Inferior parietal cortex (tissue), 1 donor: ENCODE results near the gene RBFOX2.
A peak's percentile ranks its signal among the peaks of the same experiment; 100 is the strongest.

Experiments
- DNase-seq: peaks from one replicate; pipeline ENCODE4 v3.0.0-alpha.2; 2016; ENCODE audit errors: extremely low spot score

The RBFOX2 gene

DNA sequence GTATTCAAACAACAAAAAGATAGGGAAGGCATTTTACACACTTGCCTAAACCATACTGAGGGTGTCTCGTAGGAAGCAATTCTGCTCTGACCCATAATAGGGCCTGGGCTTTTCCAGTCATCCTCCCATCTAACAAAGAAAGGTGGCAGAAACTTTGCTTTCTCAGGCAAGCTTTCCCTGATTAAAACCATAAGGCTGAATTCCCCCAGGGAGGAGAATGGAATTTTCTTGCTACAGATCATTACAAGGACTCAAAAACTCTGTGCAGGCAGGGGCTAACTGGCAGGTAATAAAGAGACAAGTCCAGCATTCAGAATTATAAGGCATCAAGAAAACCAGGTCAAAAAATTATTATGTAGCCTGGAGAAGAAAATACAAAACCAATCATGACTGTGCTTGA, 90.4 kb downstream of the RBFOX2 start:
- DNase-seq, result no peak

DNA sequence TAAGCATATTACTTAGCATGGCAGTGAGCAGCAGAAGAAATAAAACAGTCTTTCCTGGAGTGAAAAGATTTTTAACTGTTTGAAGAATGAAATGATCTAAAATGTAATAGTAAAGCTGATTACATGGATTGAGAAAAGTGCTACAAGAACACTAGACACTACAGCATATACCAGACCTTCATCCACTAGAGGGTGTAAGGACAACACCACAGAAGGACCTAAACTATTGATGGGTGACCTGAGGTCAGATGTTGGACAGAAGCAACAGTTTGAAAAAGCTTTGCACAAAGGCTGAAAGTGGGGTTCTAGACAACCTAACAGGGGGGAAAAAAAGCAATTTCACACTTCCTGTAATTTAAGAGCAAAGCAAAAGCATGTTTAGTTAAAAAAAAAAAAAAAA, 97.7 kb downstream of the RBFOX2 start:
- peak; percentile 64 for DNase-seq

DNA sequence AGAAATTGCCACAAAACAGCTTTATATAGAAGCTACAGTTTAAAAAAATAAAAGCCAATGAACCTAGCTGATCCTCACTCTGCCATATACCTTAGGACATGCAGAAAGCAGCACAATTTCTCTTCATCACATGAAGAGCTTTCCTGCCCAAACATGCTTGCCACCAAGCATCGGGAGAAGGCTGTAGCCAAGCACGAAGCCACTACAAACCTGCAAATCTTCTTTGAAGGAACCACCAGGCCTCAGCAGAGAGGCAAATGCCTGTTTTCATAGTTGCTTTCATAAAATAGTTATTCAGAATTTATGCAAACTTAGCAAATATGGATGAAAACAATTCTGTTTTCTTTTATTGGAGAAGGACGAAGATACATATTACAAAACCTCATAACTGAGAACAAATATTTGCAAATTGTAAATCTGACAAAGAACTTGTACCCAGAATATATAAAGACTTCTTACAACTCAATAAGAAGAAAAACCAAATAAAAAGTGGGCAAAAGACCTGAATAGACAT, 100.3 kb downstream of the RBFOX2 start:
- no peak for DNase-seq

DNA sequence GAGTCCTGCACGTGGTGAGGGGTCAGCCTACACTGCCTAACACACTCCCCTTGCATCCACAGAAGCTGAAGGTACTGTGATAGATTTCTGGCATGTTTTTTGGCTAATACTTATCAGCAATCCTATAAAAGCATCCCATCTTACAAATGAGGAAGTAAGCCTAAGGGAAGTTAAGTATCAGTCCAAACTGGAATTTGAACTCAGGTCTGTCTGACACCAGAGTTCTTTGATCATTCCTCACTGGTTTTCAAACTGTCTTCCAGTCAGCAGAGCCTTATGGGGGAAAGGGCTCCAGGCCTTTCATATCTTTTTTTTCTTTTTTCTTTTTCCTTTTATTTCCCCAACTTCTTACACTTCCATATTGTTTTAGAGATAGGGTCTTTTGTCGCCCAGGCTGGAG, 105.6 kb downstream of the RBFOX2 start:
- DNase-seq, result no peak

DNA sequence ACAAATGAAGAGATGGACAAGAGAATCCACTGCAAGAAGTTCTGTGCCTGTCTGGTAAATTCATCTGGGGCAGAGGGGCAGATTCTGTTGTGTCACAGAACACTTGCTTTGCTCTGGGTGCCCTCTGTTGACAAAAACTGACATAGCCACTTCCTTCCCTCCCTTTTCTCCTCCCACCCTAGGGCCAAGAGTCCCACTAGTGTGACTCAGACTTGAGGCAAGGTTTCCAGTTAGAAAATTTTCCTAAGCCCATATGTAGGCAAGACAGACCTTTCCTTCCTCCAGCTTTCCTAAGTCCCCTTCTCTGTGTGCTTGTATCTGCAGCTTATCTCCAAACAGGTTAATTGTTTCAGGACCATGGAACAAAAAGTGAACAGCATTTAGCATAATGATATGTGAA, 106.8 kb downstream of the RBFOX2 start:
- peak; percentile 69 for DNase-seq

DNA sequence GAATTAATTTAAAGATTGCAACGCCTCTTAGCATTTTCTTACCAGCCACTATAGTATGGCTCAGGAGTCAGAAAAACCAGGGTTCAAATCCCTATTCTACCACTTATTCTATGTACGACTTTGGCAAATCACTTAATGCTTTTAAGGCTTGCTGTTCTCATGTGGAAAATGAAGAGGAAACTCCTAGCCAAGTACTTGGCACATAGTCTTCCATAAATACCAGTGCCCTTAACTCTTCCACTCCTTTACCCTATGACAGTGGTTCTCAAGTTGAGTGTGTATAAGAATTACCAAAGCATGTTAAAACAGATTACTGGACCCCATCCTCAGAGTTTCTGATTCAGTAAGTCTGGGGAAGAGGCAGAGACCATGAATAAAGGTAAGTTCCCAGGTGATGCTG, 107.6 kb downstream of the RBFOX2 start:
- DNase-seq, result no peak

DNA sequence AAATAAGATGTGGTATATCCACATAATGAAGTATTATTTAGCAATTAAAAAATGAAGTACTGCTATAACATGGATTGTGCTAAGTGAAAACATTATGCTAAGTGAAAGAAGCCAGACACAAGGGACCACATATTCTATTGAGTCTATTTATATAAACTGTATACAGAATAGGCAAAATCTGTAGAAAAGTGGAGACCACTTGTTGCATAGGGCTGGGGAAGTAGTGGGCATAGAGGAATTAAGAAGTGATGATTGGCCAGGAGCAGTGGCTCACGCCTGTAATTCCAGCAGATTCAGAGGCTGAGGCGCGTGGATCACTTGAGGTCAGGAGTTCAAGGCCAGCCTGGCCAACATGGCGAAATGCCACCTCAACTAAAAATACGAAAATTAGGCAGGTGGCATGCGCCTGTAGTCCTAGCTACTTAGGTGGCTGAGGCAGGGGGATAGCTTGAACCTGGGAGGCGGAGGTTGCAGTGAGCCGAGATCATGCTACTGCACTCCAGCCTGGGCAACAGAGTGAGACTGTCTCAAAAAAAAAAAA, 109.6 kb downstream of the RBFOX2 start:
- DNase-seq, result no peak

DNA sequence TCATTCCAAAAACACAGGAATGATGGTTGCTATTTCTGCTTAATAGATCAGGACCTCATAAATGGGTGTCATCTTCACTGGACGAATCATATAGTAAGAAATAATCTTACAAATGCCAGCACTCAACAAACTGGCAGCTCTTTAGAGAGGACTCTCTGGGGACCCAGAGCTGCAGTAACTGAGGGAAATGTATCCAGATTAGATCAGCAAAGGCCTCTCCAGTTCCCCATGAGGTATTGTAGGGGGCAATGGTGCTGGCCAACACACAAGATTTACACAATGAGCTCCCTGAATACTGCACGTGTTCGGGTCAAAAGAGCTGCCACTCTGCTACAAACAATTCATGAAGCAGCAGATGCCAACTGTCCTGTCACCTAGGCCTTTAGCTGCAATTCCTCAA, 110.2 kb downstream of the RBFOX2 start:
- no peak for DNase-seq

DNA sequence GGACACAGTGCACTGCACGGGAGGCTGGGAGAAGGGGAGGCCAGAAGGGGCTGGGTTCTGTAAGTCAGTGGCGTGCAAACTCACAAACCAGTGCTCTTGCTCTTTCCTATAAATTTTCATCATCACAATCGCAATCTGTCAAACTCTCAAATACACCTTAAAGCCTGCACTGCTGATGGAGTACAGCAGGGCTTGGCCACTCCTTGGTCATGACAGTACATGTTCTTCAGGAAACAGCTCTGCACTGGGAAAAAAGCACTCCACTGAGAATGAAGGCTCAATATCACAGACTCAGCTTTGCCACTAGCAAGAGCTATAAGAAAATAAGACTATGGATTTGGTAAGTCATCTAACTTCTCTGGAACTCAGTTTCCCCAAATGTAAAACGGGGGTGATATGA, 111.0 kb downstream of the RBFOX2 start:
- no peak for DNase-seq

DNA sequence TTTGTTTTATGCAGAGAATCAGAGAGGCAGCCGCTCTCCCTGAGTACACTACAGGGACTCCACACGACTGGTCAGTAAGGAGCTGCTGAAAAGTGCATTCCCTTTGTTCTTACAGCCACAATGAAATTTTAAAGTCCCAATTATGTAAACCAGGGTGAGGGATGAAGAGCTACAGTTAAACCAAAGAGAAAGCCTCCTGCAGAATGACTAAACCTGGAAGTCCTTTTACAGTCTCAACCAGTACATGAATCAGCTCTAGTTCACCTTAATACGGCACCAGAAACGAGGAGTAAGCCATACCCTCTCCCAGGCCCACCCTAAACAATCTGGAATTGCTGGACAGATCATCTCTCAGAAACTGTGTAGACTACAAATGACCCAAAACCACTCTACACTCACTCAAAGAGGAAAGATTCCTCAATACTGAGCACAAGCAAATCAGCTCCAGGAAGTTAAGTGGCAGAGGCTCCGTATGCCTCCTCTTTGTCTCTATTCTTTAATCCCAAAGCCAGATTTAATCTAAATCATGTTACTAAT, 113.1 kb downstream of the RBFOX2 start:
- peak; percentile 51 for DNase-seq

DNA sequence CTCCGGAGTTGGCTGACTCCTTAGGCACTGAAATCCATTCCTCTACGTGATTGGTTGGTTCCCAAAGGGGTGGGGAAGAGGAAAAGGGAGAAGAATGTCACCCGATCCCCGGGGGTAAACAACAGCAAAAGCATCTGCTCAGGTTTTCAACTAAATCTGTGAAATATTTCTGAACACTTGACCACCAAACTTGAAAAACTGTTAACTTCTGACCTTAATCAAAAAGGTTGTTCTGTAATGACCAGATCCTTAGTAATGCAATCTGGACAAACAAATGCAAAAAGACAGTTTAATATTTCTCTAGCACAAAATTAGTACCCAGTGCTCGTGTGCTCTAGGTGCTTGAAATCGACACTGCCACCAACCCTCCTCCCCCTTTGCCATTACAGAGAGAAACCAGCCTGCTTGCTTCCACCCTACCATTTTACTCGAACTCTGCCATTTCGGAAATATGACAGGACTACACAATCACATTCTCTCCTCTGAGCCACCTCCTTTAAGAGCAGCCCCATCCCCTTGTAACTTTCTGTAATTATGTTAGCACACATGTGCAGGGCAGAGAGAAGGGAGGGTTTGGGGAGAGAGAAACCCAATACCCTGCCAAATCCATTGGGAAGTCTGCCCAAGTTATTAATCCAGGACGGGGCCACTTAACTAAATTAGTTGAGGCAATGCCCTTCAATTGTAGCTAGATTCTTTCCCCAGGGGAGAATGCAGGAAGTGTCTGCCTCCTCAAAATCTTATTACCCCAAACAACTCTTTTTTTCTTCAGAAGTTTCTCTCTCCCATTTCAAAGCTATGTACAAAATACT, 113.8 kb downstream of the RBFOX2 start:
- peak; percentile 53 for DNase-seq

DNA sequence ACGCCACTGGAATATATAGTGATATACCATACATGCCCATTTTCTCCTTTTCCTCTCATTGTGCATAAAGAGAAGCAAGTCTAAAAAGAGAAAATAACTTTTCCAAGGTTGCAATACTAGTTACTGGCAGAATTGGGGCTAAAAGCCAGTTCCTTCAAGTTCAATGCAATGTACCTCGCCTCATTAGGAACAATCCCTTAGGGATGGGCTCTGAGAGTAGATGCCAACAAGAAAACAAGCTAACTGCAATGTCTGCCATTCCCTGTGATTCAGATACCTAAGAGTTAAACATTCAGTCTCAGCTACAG, 114.3 kb downstream of the RBFOX2 start:
- DNase-seq, result peak; percentile 93

DNA sequence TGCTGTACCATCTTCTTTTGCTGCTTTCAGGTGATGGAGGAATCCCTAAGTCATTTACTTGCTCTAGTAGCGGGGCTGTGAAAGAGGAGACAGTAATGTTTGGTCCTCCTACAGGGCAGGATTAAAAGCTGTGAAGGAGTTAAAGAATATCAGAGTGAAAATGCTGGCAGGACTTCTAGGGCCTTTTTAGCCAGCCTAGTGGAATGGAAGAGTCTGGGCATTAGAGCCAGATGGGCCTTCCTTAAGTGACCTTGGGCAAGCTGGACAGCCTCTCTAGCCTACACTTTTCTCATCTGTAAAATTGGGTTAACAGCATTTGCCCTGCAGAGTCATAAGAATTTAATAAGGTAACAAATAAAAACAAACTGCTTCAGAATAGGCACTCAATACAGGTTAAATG, 114.7 kb downstream of the RBFOX2 start:
- no peak for DNase-seq

DNA sequence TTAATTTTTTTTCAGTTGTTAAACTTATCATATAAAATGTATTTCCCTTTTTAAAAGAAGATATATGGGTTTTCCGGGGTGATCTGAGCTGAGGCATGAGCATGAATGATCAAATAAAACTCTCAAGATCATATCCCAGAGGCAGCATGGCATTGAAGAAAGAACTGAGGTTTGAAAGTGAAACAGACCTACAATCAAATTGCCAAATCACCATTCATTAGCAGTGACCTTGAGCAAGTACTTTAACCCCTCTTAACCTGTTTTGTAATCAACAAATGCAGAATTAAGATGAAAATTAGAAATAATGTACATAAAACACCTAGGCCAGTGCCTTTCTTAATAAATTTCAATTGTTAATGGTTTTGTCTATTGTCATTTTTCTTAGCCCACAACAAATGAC, 116.0 kb downstream of the RBFOX2 start:
- DNase-seq, result no peak

DNA sequence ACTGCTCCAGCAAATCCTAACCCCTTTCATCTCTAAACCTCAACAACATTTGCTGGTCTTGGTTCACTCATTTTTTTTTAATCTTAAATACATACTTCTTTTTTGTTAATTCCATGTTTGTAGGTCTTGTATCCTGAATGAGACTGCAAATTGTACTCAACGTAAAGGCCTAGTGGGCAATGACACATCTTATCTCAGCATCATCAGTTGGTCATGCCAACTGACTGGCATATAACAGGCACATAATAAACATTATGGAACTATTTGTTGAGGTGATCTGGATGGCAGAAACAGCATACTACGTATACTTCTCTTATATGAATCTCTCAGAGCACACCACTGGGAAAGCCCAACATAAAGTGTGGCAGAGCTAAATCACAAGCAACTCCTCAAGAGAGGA, 116.7 kb downstream of the RBFOX2 start:
- no peak for DNase-seq

DNA sequence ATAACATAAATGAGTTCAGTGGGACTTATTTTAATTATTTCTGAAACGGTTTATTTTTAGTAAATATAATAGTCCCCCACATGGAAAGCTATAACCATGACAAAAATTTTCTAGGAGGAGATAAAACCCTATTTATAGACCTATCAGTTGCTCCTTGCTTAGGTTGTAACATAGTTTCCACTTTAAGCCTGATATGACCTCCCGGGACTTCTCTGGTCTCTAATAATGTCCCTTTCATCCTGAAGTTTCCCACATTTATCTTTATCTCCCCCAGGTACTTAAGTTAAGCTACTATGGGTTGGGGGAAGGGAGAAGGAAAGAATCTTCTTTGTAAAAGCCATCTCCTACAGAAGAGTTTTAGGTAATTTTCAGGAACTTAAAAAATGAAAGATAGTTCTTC, 117.7 kb downstream of the RBFOX2 start:
- no peak for DNase-seq

DNA sequence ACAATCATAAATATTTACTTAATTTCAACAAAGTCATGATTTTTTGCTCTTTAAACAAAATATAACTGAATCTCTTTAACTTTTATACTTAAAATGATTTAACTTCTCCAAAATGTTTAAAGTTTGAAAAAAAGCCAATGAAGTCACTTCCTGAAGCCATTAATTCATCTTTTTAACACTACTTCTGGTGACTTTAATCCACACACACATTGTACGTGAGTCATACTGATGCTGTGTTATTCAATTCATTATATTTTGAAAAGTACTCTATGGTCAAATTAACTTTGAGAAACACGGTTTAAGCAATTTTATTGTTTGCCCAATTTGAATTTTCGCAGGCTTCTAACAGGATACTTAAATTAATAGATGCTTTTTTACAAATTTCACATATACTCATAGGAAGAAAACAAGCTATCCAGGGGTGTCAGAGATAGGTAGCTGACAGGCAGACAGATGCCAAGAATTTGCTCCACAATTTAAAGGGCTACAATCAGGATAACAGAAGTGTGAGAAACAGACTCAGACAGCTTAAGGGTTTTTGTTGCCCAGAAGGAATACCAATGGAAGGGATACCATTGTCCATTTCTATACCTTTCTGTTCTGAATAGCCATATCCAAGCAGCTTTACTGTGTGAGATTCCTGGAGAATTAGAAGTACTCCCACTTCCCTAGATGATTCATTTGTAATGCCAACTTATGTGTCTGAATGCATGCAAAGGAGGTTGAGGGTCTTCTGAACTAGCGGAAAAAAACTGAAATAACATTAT, 118.4 kb downstream of the RBFOX2 start:
- no peak for DNase-seq

DNA sequence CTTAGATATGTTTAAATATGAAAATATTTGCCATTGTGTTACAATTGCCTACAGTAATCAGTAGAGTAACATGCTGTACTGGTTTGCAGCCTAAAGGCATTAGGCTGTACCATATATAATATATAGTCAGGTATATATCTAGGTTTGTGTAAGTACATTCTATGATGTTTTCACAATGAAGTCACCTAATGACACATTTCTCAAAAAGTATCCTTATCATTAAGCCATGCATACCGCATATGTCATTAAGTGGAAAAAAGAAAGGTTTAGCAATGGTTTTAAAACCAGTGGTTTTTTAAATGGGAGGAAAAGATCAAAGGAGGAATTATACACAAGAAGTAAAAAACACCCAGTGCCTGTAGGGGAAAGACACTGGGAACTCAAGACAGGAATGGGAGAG, 122.7 kb downstream of the RBFOX2 start:
- no peak for DNase-seq

DNA sequence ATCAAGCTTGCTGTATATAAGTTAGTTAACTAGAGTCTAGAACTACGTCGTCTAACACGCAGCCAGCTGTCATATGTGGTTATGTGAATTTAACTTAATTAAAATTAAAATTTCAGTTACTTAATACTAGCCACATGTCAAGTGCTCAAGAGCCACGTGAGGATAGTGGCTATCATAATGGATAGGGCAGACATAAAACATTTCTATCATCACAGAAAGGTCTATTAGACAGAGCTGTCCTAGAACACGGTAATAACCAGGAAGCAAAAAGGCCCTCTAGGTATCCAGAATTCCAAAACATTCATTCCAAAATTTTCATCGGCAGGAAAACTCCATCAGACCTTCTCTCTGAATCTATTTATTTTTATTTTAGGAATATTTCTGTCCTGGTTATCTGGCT, 123.9 kb downstream of the RBFOX2 start:
- DNase-seq, result no peak

DNA sequence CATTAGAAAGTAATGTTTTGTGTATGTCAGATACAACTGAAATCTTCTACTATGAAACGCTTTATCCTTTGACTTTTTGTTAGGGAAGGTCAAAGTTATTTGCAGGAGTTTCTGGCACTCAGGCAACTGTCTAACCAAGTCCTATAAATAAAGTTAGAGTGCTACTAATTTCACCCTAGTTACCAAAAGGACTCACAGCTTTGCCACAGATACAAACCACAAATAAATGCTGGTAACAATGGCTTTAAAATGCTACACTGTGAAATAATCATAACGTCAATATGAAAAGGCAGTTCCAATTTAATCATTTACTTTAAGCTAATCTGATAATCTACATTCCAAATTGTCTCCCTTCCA, 124.3 kb downstream of the RBFOX2 start:
- DNase-seq, result no peak

DNA sequence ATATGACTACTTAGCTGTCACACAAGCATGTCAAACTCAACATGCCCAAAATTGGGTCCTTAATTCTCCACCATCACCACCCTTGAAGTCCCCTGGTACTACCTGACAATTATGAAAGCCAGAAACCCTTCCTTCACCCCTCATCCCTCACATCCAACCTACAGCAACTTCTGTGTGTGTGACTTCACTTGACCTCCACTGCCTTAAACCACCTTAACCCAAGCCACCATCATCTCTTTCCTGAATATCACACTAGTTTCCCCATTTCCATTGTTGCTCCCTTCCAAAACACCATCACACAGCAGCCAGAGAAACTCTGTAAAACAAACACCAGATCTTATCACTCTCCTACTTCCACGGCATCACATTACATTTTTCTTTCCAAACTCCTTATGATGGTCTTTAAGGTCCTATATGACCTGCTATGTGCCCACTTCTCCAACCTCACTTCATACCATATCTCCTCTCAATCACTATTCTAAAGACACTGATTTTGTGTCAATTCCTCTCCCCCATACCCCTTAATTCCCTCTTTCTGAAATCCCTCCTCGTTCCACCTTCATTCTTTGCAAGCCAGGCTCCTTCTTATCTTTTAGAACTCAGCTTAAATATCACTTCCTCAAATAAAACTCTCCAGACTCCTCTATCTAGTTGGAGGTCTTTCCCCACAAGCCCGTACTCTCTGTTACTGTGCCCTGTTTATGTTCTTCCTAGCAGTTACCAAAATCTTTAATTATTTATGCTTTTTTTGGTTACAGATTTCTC, 124.9 kb downstream of the RBFOX2 start:
- DNase-seq, result no peak
